Astrocyte of the hippocampus (primary cell): Measurements from ENCODE around the gene SPTSSA.
"Not testable (repeated sequence)": the region's sequence is repeated elsewhere in the genome, so short reads cannot be mapped to it uniquely, and the experiment has no call there.

Source experiments
- DNase-seq: peaks from one replicate; pipeline ENCODE4 v3.0.0; 2011; ENCODE audit warnings: low read depth, low spot score

The SPTSSA gene

DNA sequence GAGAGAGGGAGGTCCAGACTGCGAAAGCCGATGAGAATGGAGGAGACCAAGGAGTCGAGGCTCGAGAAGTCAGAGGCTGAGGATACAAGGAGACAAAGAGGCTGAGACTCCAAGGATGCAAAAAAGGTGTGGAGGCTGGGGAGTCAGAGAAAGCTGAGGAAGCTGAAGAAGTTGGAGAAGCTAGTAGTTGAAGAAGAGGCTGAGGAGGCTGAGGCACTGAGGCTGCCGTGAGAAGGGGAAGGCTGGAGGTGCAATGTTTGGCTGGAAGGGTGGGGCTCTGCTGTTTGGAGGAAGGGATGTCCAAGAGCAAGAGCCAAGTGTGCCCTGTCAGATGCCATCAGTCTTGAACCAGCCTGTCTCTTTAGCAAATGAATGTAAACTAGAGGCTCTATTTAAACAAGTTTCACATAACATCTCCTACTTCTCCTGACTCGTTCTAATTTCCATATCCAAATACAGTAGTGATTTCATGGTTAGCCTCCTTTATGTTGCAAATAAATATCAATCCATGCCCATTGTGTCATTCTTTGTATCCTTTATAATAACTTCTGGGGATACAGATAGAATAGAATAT lies 10.8 kb upstream of the SPTSSA start:
- no peak for DNase-seq

DNA sequence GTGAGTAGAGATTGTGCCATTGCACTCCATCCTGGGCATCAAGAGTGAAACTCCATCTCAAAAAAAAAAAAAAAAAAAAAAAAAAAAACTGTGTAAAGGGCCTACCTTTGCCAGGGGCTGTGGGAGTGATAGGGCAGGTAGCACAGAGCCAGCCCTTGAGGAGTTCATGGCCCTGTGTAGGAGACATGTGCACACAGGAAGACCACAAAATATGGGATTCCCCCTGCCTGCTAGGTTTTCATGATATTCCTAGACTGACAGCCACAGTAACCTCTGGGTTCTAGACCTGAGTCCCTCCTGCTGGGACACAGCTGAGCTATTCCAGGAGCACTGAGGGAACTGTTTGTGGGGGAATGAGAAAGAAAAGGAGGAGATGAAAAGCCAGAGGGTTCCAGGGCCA lies 8.3 kb upstream of the SPTSSA start:
- DNase-seq = no peak

DNA sequence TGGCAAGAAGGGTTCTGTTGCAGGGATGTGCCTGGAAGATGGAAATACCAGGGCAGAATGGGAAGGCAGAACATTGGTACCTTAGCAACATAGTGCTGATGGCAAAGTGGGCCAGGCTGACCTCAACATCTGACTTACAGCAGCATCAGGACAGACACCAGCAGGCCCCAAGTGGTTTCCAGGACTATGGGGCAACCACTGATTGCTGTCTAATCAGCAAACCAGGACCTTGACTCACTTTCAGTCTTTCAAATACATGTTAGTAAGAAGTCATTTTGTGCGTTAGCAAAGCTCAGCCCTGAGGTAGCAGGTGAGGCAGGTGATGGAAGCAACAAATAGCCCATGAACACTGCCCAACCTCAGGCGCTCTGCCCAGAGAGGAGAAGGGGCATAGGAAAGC lies 4.7 kb upstream of the SPTSSA start:
- DNase-seq = no peak

DNA sequence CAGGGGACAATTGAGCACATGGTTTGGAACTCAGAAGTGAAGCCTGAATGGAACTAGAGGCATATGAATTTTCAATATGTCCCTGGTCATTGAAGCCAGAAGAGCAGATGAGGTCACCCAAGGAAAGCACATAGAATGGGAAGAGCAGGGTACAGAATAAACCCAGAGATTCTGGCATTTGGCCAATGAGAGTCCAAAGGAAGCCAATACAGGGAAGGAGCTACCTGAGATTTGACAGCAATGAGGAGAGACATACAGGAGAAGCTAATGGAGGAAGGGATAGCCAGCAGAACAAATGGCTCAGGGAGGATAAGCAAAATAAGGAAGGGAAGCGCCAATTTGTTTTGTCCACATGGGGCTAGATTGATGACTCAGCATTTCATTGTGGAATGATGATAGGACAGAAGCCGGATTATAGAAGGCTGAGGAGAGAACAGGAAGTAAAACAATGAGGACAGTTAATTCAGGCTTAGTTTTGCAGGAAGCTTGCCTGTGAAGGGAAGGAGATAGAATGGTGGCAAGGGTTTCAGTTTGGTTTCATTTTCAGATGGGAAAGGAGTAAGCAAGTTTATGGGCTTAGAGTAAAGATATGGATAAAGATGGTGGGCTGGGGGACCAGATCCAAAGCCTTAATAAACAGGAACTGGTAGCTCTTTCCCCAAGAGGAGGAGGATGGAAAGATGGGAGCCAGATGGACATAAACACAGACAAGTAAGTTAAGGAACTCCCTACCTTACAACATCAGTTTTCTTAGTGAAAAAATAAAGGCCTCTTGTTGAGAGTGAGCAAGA lies 3.2 kb upstream of the SPTSSA start:
- DNase-seq = peak; percentile 22

DNA sequence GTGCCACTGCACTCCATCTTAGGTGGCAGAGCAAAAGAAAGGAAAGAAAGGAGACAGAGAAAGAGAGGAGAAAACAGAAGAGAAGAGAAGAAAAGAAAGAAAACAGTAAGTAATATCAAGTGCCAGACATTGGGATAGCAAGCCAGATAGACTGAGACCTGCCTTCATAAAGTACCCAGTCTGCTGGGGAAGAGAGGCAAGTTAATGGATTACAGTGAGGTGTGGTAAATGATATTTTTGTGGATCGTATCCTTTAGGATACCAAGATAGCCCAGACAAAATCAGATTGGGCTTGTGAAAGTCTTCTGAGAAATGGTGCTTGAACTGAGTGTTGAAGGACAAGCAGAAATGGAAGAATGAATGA lies 1.5 kb upstream of the SPTSSA start:
- no peak for DNase-seq

DNA sequence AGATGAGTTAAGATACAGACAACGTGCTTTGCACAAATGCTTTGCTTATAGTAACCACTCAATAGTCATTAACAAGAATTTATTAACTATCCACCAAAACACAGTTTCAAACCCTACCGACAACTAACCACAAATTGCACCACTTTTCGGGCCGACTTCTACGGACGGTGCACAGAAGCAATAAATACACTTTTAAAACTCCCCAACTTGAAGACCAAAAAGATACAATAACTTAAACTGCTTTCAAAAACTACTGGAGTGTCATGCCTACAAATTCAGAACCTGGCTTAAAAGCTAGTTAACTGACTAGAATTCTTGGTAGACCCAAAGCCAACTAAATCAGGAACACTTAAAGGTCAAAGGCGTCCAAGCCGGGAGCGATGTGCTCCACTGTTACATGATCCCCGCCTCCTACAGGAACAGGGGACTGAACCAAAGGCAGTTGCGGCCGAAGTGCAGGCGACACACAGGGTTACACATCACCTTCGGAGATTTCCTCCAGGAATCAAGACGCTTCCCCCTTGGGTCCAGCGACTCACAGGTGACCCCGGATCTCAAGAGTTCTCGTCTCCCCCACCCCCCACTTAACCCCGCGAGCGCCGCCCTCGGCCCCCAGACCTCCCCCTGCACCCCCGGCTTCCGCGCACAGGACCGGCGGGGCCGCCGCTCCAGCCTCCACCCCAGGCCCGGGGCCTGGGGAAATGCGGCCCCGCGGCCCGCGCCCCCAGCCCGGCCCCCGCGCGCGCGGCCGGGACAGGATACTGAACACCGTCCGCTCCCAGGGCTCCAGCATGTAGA lies 507 bp downstream of the SPTSSA start:
- DNase-seq = peak; percentile 61

DNA sequence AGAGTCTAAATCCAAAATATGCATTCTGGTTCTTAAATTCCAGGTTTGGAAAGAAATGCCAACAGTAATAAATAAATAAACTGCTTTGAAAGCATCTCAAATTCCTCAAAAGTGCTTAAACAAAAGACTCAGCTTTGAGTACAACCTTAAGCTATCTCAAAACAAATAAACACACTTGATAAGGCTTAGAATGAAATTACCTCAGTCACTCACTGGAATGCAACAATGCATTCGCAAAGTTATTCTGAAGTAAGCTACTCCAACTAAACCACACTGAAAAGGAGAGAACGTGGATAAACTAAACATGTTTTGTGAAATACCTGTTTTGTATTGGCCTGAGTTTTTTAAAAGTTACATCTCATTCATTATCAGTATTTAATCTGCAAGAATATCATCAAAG lies 1.2 kb downstream of the SPTSSA start:
- peak; percentile 75 for DNase-seq

DNA sequence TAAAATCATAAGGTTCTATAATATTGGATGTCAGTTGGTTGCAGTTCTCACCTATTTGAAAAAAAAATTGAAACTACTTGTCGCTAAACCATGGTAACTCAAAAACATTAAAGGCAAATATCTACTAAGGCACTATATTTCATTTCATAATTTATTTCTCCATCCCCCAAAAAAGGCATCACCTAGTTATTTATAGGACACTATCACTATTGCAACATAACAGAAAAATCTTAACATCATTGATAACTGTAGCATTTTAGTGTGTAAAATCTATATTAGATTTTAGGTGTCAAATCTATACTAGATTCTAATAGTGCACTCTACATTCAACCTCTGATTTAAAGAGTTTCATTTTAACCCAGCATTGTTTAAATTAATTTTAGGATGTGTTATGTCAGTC lies 1.7 kb downstream of the SPTSSA start:
- no peak for DNase-seq

DNA sequence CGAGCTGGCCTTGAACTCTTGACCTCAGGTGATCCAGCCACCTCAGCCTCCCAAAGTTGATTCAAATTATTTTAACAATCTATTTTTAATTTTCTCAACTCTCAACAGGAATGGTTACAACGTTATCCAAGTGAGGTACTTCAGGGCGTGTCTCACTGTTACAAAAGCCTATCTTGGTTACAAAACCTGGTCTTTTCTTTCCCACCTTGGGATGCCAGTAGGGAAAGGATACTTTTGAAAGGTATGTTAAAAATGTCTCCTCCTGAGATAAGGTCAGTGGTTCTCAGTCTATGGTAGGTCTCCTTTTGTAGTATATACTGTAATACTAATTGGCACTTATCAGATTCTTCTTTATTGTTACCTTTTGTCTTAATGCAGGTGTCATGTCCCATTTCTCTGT lies 4.9 kb downstream of the SPTSSA start:
- no peak for DNase-seq

DNA sequence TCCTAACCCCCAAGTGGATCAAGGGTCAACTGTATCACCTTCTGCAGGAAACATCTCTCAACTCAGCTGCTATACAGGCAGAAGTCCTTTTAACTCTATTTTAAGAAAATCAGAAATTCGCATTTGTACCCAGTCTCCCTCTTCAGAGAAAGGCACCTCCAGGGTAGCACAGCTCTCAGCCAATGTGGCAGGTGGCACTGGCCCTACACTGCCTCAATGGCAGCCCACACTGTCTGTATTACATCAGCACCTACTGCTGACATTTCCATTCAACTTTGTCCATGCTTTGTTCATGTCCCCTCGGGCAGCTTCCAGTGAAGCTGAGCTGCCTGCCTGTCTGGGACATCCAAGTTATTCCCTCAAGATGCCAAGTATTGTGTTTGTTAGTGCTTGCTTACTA lies 8.8 kb downstream of the SPTSSA start:
- DNase-seq = no peak

DNA sequence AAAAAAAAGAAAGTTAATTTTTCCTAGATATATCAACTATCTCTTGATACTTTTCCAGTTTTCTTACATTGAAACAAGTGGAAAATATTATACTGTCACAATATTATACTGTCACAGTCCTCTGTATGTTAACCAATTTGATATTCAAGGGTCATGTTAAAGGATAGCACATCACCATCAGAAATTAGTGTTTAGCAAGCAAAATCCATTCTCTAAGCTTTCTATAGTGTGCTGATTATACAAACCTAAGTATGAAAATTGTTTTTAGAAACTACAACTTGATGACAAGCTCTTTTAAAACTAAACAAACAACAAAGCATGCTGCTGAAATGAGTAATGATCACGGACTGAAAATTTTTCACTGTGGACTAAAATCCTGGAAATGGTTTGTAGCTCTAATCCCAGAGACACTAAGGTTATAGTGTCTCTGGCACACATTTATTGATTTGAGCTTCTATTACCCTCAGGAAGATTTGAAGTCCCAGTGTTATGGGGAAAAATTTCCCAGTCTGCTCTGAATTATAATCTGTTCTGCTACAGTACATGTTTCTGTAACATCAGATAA lies 9.7 kb downstream of the SPTSSA start:
- DNase-seq = no peak

DNA sequence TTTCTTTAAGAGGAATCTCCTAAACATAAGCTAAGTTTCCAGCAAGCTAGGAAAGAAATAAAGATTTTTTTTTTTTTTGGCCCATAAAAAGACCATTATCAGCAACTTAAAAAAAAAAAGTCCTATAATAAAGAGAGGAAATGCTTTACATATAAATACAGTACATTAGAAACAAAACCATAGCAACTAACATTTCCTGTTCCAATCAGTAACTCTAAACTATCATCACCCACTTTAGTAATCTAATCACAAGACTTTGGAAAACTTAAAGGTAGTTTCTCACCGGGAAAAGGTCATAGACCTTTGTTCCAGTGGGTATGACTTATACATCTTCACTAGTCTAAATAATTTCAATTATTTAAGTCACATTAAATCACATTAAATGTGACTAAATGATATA lies 11.1 kb downstream of the SPTSSA start:
- no peak for DNase-seq

DNA sequence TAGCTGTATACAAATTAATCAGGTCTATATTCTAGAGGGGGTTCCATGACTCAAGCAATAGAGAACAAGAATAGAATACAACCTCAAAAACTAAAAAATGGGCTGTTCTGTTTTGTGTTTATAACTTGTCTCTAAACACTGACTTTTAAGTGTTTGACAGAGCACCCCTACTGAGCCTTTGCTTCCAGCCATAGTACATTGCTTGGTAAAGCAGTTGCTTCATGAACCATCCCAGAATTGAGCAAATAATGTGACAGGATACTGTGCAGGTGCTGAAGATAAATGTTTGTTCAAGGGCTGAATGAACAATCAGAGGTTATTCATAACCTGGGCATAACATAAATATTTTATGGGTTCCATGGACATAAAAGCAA lies 11.5 kb downstream of the SPTSSA start:
- DNase-seq = no peak

DNA sequence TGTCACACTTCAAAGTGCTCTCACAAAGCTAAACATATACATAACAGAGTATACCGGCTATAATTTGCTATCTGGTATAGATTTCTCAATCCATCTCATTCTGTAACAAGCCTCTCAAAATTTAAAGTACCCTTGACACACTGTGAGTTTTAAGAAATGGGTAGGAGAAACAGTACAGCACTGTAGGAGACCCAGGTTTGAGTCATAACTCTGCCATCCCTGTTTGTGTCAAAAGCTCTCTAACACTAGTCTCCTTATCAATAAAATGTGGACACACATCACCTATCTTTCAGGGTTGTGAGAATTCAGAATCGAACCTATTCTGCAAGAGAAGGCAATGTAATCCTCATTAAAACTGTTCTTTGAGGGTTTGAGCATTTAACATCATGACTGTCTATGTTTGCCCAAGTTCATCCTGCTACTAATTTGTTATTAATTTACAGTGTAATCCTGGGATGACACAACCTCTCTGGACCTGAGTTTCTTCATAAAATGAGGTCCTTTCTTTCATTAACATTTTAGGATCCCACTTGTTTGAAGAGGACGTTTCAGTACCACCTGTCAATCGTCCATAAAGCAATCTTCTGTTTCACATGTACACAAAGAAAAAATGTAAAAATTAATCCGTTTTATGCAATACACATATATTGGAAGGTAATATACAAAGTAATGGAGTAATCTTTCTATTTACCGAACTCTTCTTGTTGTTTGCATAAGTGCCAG lies 12.1 kb downstream of the SPTSSA start:
- no peak for DNase-seq

DNA sequence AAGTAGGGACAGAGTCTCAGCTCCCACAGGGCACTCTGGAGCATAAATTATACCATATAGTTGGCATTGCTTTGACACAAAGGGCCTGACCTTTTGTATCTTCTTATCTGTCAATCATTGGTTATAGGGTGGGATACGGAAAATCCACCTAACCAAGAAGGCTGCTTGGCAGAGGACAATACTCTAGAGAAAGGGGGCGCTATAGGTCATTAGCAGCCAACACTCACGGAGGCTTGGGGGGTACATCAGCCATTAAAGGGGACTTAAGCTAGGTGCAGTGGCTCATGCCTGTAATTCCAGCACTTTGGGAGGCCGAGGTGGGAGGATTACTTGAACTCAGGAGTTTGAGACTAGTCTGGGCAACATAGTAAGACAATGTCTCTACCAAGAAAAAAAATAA lies 22.9 kb downstream of the SPTSSA start:
- DNase-seq = no peak

DNA sequence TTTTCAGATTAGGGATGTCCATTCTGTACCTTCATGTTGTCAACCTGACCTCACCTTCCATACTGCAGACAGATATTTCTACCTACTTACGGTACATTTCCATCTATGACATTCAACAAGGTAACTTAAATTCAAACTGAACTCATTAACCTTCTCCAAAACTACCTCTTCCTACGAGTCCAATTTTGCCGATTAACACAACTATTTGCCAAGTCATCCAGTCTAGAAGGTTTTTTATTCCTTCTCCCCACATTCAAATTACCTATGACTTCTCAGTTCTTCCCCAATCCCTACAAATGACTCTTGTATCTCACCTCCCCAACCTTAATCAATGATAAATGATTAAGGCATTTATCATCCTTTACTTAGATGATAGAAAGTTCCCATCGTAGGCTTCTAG lies 23.6 kb downstream of the SPTSSA start:
- DNase-seq = no peak

DNA sequence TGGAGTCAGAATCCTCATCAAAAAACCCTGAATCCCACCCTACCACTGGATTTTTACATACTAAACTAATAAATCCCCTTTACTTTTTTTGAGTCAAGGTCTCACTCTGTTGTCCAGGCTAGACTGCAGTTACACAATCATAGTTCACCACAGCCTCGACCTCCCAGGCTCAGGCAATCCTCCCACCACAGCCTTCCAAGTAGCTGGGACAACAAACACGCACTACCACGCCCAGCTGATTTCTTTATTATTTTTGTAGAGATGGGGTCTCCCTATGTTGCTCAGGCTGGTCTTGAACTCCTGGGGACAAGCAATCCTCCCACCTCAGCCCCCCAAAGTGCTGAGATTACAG lies 24.3 kb downstream of the SPTSSA start:
- DNase-seq = no peak

DNA sequence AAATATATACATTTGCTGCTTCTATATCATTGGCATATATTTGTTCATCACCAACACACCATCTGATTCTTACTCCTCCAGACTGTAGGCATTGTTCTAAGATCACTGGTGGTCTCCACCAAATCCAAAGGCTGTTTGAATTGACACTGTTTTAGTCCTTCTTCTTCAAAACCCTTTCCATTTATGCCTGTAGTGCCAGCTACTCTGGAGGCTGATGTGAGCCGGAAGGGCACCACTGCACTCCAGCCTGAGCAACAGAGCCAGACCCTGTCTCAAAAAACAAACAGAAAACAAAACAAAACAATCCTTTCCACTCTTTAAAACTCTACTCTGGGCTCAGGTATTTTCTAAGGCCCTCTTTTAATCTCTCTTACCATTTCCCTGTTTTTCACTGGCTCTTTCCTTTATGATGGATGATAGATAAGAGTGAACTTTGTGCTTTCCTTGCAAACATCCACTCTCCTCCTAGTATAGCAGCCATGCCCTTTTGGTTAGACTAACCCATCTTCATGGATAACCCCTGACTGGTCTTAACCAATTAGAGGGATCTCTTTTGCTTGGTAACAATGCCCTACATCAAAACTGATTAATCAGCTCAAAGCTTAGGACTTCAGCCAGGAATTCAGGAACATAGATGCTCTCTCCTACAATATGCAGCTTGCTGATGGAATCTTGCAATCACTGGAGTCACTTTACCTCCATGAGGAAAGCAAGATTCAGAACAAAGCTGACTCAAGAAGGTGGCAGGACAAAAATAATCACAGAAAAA lies 24.9 kb downstream of the SPTSSA start:
- no peak for DNase-seq

DNA sequence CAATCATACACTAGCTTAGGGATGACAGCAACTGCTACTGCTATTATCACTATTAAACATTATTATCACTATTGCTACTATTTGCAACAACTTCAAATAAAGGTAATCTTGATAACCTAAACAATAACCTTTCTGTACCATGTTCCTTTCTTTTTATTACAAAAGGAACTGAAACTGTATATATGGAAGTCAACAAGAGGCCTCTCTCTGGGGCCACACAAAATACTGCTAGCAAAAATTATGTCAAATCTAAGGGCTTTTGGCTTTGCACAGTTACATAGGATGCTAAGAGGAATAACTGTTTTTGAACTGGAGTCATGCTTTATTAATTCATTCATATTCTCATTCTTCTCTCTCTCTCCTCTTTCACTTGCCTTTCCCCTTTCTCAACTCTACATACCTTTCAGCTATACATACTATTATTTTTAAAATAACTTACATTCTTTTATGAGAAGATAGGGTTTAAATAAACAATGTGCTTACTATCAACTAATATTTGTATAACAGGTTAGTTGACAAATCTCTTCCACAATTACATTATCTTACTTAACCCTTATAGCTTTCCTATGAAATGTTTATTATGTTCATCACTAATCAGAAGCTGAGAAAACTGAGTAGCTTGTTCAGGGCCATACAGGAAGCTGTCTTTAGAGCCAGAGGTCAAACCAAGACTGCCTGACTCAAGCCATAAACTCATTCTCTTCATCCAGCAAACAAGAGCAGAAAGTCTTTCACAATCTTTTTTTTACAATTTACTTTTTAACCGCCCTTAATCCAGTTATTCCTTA lies 25.7 kb downstream of the SPTSSA start:
- DNase-seq = no peak

DNA sequence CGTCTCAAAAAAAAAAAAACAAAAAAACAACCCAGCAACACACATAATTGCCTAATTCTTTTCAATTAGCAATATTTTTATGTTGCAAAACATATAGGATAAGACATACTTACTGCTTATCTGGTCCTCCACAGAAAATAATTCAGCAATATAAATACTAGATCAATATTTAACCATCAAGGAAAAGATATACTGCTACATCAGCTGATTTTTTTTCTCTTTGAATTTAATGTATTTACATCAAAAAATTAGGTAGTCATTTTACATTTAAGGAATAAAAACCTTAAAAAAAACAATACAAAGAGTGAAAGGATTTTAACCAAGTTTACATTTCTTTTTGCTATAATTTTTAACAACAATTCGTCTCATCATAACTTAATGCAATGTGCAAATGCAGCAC lies 28.1 kb downstream of the SPTSSA start:
- no peak for DNase-seq

DNA sequence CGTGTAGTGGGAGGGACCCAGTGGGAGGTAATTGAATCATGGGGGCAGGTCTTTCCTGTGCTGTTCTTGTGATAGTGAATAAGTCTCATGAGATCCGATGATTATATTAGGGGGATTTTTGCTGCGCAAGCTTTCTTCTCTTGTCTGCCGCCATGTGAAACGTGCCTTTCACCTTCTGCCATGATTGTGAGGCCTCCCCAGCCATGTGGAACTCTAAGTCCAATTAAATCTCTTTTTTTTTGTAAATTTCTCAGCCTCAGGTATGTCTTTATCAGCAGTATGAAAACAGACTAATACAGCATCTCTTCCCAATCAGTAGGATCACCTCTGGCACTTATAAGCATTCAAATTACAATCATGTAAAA lies 34.0 kb downstream of the SPTSSA start:
- not testable (repeated sequence) for DNase-seq
